Effector CD8-positive, alpha-beta T cell (primary cell): ENCODE results near the gene APCDD1.

Experiments
- DNase-seq: peaks from one replicate; lab custom pipeline; 2025; lab: John Stamatoyannopoulos, UW

The APCDD1 gene

DNA sequence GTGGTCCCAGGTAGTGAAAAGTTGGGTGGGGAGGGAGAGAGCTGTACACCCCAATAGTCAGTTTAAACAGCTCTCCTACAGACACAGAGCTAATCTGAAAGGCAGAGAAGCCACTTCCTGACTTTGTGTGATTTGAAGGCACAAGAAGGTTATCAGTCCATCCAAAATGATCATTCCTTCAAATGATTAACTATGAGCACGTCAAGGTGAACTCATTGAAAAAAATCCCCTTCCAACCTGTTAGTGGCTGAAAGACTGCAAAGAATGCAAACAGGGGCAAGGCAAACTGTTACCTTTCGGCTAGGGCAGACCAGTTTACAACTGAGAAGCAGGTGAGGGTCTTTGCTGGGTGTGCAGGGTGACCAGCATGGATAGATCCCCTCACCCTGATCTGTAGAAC is 22.8 kb upstream of the APCDD1 start:
- DNase-seq, result no peak

DNA sequence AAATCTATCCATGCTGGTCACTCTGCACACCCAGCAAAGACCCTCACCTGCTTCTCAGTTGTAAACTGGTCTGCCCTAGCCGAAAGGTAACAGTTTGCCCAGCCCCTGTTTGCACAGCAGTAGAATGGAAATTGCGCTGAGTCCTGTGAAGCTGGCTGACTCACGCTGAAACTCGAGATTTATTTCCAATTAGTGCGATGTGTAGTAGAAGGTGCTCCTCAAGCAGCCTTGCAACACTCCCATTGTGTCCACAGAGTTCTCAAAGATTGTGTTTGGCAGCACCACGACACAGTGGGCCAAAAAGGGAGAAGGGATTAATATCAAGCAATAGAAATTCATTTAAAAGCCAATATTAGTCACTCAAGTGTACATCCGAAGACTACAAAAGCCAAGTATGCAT is 21.7 kb upstream of the APCDD1 start:
- DNase-seq, result no peak

DNA sequence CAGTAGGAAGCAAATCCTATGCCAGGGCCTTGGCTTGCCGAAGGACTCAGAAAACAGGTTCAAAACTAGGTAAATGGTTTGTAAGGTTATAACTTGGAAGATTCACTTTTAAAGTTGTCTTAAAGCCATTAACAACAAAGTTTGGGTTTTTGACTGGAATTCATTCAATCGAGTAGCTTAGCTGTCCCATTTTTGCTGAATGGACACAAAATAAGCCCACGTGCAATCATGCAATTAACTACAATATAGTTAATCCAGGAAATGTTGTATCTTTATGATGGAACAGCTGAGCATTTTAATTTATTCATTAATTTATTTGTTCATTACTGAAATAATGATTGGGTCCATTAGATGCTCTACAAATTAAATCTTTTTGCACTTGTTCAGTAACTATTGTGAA is 18.3 kb upstream of the APCDD1 start:
- no peak for DNase-seq

DNA sequence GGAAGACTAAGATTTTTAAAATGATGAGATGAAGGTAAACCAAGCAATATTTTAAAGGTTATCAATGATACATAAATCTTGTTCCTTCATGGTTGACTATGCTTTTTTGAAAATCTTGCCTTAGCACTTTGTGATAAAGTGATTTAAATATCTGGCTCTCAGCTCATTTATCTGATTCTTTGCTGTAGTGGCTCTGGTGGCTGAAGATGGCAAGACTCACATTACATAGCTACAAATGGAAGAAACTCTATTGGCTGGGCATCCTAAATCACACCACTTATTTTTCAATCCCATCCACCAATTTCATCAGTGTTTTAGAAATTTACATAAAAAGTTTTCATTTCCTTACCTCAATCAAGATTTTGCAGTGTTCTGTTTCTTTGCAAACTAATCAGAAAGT is 16.6 kb upstream of the APCDD1 start:
- no peak for DNase-seq

DNA sequence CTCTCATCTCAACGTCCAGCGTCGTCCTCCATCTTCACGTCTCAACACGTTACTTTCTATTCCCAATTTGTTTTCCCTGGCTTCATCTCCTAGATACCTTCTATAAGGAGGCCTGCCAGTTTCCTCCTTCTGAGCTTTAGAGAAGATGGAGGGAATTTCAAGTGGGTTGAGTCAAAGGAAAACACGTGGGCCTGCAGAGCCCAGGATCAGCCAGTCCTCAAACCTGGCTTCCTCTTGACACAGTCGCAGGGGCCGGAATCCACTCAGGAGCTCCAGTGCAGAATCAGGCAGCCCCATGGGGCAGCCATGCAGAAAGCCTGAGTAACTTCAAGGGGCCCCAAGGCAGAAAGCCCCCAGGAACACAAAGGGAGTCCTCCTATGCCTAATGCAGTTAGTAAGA is 14.5 kb upstream of the APCDD1 start:
- DNase-seq, result no peak

DNA sequence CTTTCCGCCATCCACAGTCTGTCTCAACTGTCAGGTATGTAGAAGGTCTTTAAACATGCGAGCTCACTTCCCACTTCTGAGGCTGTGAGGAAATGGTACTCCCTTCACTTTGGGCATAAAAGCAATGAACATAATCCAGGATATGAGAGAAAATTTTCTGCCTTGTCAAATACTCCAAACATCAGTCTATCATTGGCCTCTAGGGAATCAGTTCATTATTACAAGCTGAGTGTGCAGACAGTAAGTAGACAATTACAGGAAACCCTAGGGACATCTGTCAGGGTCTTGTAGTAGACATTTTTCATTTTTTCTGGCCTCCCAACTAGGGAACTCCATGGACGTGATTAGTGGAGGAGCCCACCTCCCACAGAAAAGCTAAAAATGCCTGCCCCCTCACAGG is 13.6 kb upstream of the APCDD1 start:
- DNase-seq, result no peak

DNA sequence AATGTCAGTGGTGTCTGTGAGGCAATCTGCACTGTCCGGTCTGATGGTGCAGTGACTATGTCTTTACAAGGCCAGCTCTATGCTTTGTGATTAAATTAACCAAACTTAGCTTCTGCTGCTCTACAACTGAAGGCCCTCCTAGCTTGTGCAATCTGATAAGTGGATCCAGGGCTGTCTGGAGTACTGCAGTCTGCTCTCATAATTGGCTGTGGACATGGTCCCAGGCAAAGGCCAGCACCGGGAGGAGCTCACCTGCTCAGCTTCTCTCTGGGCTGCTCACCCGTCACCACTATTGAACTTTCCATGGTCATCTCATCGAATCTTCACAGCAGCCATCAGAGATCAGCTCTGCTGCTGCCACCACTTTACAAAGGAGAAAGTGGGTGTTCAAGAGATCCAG is 13.0 kb upstream of the APCDD1 start:
- DNase-seq, result no peak

DNA sequence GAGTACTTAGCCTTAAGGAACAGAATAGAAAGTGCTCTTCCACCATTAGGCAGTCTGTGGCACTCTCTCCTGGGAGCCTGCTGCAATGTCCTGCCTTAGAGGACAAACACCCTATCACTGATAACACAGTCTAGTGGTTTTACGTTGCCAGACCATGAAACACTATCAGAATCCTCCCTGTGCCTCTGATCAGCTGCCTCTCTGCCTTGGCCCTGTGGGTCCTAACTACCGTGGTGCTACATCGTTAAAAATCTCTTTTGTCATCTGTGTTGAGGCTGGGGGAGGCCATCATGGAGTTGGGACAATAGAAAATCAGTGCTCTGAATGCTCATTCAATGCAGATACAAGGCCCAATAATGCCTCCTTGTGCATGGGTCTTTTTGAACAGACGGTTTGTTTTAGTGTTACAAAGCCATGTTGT is 11.9 kb upstream of the APCDD1 start:
- DNase-seq, result no peak

DNA sequence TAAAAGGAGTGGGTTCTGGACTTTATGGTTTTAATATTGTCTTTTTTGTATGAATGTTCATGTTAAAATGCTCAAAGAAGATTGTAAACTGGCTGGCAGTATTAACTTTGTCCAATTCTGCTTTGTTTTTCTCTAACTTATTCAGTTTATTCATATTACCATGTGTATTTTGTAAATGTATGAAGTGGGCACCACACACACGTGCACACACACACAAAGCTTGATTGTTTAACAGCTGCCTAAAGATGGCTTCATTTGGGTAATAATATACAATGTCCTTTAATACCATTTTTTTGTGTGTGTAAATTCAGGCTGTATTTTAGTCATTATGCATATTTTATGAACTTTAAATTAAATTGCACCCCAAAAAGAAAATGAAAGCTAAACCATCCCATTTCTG is 11.4 kb upstream of the APCDD1 start:
- DNase-seq, result no peak

DNA sequence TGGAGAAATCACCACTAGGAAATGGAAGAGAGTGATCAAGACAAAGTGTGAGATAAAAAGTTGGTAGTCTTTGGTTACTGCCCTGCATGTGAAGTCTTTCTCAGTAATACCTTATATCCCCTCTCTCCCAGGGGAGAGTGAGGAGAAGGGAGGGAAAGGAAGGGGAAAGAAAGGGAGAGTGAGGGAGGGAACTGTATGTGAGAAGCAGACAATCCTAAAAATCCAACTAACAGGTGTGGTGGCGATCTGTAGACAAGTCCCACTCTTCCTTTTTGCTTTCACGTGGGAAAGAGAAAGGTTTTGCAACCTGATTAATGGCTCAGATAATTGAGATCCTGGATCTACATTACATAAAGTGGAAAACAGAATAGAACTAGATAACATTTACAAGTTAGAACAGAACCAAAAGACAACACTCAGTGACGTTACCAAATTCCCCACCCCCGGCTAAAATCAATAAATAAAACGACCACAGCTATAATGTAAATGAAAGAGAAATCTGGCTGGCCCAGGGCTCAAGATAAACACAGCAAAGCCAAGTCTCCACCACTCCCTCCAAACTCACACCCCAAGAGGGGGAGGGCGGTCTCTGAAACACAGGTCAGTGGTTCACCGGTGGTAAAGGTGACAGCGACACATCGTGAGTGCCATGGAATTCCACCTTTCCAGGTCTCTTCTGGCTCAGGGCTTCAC is 10.0 kb upstream of the APCDD1 start:
- no peak for DNase-seq

DNA sequence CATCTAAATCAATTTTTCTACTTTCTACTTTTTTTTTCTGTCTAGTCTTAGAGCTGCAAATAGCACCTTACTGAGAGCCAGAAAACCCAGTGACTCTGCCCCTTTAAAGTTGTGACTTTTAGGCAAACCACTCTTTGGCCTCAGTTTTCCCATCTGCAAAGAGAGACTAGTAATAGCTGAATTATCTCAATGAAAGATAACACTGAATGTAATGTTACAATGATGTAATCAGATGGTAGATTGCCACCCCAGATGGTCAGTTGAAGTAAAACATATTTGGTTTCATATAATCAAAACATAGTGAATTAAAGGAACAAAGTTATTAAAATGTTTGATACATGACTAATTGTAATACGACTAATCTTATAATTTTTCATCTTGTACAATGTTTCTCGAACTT is 5.0 kb upstream of the APCDD1 start:
- DNase-seq, result no peak

DNA sequence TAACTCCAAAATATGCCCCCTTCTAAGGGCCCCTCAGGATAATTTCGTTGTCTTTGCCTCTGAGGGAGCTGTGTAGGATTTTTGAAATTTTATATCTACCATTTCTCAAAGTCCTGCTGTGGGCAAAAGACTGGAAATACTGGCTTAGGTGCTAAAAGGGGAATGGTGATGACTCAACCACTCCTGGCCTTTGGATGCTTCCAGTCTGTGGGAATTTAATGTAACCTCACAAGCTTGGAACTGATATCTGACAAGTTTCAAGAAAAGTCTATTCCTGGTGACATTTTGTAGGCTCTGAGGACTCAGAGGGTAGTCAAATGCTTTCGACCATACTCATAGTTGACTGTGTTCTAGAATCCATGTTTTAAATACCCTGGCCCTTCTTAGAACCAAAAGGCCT is 3.4 kb upstream of the APCDD1 start:
- DNase-seq, result no peak

DNA sequence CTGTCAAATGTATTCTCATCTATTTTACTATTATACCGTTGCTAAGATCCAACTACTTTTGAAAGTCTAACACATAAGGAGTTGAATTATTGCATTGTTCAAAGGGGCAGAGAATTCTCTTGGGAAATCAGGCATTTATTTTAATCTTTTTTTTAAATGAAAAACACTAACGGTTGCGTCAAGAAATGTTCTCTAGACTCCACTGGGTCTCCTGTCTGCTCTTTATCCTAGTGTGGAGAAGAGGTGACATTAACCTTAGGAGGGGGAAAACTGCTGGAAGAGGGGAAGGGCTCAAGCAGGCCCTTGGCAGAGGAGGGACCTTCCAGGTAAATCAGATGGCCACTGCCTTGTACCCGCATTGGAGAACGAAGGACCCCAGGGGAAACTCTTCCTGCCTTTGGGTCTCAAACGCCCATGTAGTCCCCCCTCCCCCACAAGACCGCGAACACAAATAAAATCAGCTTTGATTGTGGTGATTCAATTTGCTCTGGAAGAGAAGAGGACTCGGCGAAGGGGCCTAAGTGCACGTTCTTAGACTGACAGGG is 1.1 kb upstream of the APCDD1 start:
- no peak for DNase-seq

DNA sequence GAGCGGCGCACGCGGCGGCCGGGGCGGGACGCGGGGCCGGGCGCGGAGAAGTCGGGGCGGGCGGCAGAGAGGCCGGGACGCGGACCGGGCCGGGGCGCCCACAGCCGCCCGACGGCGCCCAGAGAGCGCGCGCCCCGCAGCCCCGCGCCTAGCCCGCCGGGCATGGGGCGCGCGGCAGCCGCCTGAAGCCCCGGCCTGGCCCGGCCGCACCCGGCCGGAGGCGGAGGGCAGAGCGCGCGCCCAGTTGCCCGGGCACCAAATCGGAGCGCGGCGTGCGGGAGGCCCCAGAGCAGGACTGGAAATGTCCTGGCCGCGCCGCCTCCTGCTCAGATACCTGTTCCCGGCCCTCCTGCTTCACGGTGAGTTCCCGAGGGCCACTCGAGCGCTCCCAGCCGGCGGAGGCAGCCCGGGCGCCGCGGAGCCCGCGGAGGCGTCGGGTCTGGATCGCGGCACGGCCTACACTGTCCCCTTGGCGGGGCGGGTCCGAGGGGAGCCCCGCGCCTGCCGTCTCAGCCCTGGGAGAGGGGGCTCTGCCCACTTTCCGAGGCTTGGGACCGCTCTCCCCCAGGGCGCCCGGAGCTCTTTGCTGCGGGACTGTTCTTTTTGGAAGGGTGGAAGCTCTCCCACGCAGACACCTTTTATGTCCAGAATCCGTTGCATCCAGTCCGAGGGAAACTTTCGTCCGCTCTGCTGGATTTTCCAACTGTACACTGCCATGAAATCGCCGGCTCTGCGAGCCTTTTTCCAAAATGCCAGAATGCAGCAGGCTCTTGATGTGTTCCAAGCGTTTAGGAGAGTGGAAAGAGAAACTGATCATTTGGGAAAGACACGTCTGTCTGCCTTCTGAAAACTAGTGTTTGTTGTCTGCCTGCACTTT is 484 bp downstream of the APCDD1 start:
- no peak for DNase-seq

DNA sequence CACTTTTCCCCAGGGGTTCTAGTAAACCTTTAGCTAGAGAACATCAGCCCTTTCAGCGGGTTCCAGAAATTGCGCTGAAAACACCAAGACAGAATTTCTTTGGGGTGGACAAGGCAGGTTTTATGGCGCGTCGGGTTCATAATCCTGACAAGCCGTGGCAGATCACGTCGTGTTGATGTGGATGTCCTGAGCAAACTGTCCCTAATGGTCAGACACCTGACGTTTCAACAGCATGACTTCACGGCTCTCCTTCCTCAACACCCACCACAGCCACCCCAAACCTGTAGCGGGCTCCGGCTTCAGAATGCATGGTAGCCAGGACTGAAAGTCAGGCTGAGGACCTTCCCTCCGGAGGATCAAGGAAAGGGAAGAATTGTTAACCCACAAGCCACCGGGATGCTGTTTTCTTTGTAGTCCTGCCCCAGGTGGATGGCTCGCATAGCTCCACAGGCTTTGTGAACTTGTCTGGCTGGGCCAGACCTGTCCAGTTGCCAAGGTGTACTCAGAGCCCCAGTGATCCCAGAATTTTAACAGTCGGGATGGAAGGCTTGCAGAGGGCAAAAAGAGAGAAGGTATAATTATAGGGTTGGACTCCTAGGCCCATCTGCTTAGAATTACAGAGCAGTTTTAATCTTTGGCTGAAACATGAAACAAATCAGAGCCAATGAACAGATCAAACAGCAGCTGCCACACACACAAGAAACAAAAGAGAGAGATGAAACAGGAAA is 1.5 kb downstream of the APCDD1 start:
- DNase-seq, result no peak

DNA sequence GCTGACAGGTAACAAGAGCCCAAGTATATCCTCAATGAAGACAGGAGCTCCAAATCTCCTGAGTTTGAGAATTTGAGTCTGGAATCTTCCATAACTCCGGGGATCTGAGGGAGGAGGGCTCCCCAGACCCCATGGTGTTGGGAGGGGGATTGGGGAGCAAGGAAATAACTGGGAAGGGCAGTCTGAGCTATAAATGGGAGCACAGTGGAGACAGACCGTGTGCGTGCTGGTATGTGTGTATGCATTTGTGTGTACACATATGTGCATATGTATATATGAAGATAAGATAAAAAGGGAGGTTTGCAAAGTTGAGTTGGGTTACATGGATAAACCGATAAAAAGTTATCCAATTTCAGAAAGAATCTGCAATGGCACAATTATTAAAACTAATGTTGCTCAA is 2.3 kb downstream of the APCDD1 start:
- DNase-seq, result no peak

DNA sequence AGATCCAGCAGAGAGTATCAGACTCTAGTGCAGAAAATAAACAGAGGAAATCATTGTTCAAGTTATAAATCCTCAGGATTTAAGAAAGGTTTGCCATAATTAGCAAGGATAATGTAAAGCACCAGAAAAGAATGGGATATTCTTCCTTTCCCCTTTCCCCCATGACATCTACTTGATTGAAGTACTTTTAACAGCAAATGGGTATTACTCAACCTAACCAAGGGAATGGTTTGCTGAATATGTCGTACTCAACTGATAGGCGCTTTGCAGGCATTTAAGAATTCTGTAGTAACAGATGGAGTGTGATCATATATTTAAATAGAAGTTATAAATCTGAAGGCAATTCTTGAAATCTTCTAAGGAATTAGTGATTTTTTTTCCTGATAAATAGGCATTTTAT is 2.7 kb downstream of the APCDD1 start:
- DNase-seq, result no peak

DNA sequence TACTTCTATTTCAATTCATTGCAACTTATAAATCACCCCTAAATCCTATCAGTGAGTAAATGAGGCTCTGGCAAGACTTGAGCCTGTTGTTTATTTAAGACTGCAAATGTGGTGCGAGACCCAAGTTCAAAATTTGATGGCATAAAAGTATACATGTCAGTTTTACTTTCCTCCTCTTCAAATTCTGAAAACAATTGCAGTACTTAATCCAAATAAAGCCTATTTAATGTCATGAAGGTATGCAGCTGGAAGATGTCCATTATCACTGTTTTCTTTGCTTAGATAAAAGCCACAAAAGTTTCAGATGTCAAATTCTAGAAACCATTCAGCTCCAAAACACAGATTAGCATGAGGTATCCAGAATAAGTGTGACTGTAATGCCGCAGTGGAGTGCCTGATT is 3.3 kb downstream of the APCDD1 start:
- no peak for DNase-seq

DNA sequence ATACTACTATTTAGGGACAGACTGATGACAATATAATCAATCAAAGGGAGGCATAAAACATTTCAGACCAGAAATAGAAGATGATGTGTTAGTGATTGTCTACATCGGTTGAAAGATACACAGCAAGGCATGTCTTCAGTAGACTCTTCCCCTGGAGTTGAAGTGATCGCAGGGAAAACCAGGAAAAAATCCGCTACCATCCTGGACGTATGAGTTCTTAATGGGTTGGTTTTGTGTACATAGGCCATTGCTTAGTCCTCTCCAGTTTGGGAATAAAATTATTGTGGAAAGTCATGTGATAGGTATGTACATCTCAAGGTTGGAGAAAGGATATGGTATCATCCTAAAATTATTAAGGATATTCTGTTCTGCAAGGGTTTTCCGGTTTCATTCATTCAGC is 4.3 kb downstream of the APCDD1 start:
- DNase-seq, result no peak

DNA sequence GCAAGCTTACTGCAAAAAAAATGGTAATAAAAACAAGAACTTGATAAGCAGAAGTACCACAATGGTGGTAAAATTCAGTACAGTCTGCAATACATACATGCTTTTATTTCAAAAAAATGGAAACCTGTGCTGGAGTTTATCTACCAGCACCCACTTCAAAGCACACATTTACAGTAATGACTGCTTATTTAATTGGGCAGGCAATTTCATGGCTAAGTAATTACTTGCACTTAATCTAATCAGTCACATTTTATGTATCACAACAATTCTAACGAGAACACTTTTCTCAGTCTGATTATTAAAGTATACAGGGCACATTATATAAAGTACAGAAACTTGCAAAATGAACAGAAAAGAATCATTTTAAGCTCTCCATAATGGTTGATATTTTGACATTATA is 5.2 kb downstream of the APCDD1 start:
- DNase-seq, result no peak

DNA sequence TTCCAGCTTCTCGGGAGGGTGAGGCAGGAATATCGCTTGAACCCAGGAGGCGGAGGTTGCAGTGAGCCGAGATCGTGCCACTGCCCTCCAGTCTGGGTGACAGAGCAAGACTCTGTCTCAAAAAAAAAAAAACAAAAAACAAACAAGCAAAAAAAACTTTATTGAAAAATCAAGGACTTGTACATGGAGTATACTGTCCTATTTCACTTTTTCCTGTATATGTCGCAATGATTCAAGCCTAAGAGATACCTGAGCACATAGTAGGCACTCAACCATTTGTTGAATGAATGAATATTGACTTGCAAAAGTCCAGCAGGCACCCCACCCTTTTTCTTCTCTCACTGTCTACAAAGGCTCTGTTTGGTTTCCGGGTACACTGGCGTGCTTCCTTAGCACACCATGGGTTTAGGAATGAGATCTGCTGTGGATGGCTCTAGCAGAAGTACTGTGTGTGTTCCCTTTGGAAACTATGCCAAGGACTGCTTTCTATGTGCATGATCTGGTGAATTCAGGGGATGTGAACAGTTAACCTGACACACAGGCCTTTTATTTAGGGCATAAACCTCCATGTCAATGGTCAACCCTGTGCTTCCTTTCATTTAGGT is 6.1 kb downstream of the APCDD1 start:
- no peak for DNase-seq

DNA sequence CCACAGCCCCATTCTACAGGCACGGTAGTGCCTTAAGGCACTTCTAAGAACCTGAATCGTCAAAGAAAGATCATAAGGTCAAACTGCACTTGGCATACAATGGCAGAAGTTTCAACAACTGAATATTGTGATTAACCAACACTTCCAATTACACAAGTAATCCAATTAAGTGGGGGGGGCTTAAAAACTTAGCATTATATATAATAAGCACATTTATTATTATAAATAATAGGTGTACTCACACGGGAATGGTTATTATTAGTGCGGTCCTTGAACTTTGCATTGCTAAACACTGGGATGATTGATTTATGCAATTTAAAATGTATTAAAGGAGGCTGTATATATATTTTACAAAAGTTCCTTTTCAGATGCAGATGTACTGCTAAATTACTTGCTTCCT is 7.6 kb downstream of the APCDD1 start:
- no peak for DNase-seq
